ENCODE results near the gene ATF6B.
A peak's percentile ranks its signal among the peaks of the same experiment; 100 is the strongest.

DNA sequence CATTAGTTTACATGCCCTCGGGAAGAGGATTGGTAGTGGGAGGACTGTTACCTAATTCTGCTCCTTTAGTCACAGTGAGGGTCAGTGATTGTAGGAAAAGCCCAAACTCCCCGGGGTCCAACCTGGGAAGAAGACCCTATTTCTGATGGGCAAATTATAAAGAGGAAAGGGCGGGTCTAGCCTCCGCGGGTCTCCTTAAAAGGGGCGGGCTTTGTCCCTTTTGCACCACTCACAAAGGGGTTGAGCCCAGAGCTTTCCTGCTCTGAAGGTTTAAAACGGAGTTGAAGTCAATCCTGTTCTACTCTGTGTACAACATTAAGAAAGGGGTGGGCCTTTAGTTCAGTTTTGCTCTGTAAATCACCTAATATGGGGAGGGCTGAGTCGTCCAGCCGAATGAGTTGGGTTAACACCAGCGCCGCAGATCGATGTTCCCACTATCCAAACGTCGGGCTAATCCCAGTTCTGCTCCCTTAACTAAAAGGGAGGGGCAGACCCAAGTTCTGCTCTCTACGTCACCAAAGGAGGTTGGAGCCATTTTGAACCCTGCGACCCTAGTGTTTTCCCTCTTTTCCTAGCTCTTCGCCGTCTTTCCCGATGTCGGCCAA, 49.2 kb upstream of the ATF6B start:
- TF ChIP-seq, protein P1, sequence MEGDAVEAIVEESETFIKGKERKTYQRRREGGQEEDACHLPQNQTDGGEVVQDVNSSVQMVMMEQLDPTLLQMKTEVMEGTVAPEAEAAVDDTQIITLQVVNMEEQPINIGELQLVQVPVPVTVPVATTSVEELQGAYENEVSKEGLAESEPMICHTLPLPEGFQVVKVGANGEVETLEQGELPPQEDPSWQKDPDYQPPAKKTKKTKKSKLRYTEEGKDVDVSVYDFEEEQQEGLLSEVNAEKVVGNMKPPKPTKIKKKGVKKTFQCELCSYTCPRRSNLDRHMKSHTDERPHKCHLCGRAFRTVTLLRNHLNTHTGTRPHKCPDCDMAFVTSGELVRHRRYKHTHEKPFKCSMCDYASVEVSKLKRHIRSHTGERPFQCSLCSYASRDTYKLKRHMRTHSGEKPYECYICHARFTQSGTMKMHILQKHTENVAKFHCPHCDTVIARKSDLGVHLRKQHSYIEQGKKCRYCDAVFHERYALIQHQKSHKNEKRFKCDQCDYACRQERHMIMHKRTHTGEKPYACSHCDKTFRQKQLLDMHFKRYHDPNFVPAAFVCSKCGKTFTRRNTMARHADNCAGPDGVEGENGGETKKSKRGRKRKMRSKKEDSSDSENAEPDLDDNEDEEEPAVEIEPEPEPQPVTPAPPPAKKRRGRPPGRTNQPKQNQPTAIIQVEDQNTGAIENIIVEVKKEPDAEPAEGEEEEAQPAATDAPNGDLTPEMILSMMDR (IDR thresholded peaks at IDR 0.05): no peak
- TF ChIP-seq POLR2A (IDR thresholded peaks at IDR 0.05): peak; percentile 53
